ENCODE data around the gene HPS5.

HPS5 gene

GRCh38 chr11:18322818-18323570 is 1.1 kb upstream of the HPS5 start:
- in situ Hi-C loops (cut with HindIII; ENCODE audit: low sequenced_read_pairs): no loop called here
- no peak for DNase-seq (ENCODE audit: low read depth)
- no peak for TF ChIP-seq CTCF (IDR thresholded peaks at IDR 0.05; ENCODE audit: low read depth, low read length, missing control alignments)
- peak overlapping the region; percentile 76 for H3K4me3 ChIP-seq (ENCODE audit: low read depth, low read length)

GRCh38 chr11:18321578-18321968 is 367 bp downstream of the HPS5 start:
- TF ChIP-seq CTCF (IDR thresholded peaks at IDR 0.05; ENCODE audit: low read depth, low read length, missing control alignments): no peak
- H3K4me3 ChIP-seq (ENCODE audit: low read depth, low read length): peak overlapping the region; percentile 76
- in situ Hi-C loops (cut with HindIII; ENCODE audit: low sequenced_read_pairs): no loop called here
- no peak for DNase-seq (ENCODE audit: low read depth)

- in situ Hi-C loops (cut with HindIII; ENCODE audit: low sequenced_read_pairs): no loop called here
- TF ChIP-seq CTCF (IDR thresholded peaks at IDR 0.05; ENCODE audit: low read depth, low read length, missing control alignments): no peak
- no peak for DNase-seq (ENCODE audit: low read depth)
- H3K4me3 ChIP-seq (ENCODE audit: low read depth, low read length): no peak overlapping the region
Observed at GRCh38 chr11:18320617-18321016, 1.3 kb downstream of the HPS5 start.

DNA sequence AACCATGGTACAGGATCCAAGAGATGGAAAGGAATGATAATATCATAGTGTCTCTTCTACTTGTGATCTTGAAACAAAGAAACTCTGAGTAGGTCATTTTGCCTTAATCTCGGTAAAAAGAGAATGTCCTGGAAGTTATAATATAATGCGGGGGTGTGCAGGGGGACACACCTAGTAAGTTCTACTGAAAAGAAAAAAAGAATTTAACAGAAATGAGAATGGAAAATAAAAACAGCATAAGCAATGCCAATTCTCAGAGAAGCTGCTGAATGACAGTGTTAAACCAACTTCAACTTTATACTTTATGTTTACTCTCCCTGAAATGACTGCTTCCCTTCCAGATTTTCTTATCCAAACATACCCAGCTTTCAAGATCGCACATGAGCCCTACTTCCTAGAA is 2.0 kb downstream of the HPS5 start:
- in situ Hi-C loops (cut with HindIII; ENCODE audit: low sequenced_read_pairs): no loop called here
- no peak for DNase-seq (ENCODE audit: low read depth)
- no peak for TF ChIP-seq CTCF (IDR thresholded peaks at IDR 0.05; ENCODE audit: low read depth, low read length, missing control alignments)
- H3K4me3 ChIP-seq (ENCODE audit: low read depth, low read length): no peak overlapping the region

DNA sequence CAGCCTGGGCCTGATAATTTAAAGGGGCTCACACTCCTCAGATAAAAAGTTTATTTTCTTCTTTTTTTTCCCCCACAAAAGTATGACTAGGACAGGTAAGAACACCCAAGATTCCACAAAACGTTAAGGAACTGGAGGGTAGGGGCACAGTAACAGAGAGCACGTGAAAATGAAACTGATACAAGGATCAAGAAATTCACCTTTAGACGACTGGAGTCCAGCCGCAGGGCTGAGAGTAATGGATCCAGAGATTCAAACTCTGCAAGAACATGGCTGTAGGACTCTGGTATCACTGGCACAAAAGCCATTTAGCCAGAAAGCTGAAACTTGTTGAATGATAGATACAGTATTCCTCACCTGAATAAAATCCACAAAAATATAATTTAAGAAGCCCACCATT is 4.4 kb downstream of the HPS5 start:
- DNase-seq (ENCODE audit: low read depth): no peak
- H3K4me3 ChIP-seq (ENCODE audit: low read depth, low read length): no peak overlapping the region
- in situ Hi-C loops (cut with HindIII; ENCODE audit: low sequenced_read_pairs): no loop called here
- no peak for TF ChIP-seq CTCF (IDR thresholded peaks at IDR 0.05; ENCODE audit: low read depth, low read length, missing control alignments)

DNA sequence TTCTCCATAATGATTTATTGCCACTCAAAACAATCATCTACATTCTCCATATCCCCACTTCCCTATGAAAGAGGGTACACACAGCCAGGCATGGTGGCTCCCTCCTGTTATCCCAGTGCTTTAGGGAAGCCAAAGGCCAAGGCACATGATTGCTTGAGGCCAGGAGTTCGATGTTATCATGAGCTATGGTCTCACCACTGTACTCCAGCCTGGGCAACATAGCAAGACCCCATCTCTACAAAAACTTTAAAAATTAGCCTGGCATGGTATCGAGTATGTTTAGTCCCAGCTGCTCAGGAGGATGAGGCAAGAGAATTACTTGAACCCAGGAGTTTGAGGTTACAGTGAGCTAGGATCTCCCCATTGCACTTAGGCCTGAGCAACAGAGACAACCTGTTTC is 6.0 kb downstream of the HPS5 start:
- in situ Hi-C loops (cut with HindIII; ENCODE audit: low sequenced_read_pairs): no loop called here
- TF ChIP-seq CTCF (IDR thresholded peaks at IDR 0.05; ENCODE audit: low read depth, low read length, missing control alignments): no peak
- no peak for DNase-seq (ENCODE audit: low read depth)
- no peak overlapping the region for H3K4me3 ChIP-seq (ENCODE audit: low read depth, low read length)
